CD4-positive, alpha-beta T cell treated with Interleukin-21 for 1 hour (primary cell): ENCODE data around the gene MRPS10.
"Not testable (repeated sequence)": the region's sequence is repeated elsewhere in the genome, so short reads cannot be mapped to it uniquely, and the experiment has no call there.

Experiments
- DNase-seq: peaks from one replicate; pipeline ENCODE4 v3.0.0-alpha.2; 2020

MRPS10 gene

DNA sequence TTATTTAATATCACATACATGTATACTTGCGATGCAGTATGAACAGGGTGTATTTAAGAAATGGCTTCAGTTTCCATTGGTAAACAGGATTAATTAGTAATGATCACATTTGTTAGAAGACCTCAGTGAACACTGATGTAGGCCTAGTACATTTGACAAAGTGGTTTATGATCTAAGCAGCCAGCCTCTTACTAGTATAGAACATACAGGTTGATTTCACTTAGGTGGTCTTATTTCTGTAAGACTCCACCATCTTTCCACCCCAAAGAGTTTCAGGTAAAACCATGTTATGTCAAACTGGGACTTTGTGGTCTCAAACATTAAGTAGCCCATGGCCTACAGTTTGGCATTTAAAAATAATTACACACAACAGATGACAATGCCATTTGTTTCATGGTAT is 20.2 kb upstream of the MRPS10 start:
- no peak for DNase-seq

DNA sequence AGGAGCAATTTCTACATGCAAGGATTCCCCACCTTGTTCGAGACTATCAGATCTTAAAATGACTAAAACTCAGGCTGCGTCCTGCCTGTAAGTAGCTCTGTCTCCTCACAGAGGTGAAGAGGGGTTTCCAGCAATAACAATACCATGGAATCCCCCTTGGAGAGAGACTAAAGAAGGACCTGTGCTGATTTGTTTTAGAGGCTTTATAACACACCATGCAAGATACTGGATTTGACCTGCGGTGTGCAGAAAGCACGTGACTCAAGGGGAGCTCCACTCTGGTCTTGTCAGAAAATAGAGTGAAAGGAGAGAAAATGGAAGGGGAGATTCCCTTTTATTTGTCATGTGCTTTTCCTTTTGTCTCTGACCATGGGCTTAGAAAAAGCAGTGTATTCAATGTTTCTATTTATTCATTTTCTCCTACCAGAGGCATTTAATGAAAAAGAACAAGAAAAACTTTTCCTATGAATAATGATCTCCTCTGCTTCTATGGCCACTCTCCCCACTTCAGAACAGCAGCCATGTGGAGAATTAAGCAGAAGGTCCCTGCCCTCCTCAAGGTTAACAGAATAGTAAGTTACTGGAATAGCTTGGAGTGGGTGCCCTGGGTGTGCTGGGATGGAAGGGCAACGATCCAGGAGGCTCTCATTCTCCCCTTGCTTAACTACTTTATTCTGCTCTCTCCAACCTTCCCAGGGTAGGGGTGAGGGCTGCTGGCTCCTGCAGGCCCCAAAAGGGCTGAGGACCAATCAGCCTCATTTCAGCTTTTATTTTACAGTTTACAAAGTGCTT is 19.2 kb upstream of the MRPS10 start:
- no peak for DNase-seq

- DNase-seq, result no peak
Measured at GRCh38 chr6:42236030-42236429, 18.4 kb upstream of the MRPS10 start.

GRCh38 chr6:42232035-42232434 is 14.4 kb upstream of the MRPS10 start:
- no peak for DNase-seq

DNA sequence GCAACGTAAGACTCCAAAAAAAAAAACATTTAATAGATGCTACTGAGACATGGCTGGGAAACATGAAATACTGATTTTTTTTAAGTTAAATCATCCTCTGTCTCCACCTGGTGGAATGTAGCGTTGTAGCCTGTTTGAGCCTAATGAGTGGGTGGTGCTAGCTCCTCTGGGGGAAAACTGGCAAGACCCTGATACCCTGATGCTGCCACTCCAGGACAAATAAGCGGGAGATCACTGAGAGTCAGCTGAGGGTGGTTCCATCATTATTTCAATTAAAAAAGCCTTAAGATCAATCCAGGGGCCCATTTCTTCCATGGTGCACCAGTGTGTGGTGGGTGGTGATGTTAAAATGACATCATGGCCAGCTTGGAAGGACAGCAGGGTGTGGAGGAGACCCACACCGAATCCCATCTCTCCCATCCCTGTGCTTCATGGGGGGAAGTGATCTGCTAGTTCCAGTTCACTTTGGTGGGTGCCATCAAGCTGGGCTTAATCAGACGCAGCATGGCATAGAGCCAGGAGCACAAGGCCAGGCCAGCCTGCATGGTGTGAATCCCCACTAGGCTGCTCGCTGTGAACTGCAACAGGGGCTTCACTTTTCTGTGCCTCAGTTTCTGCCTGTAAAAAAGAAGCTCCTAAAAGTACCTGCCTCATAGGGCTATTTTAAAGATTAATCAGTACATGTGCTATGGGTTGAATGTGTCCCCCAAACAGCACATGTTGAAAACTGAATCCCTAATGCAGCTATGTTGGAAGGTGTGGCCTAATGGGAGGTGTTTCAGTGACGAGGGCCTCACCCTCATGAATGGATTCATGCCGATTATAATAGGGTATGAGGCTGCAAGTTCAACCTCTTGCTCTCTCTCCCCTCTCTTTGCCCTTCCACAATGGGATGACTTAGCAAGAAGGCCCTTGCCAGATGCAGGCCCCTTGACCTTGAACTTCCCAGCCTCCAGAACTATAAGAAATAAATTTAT is 13.0 kb upstream of the MRPS10 start:
- no peak for DNase-seq

- DNase-seq, result no peak
Measured at GRCh38 chr6:42229506-42230119, 12.0 kb upstream of the MRPS10 start.

DNA sequence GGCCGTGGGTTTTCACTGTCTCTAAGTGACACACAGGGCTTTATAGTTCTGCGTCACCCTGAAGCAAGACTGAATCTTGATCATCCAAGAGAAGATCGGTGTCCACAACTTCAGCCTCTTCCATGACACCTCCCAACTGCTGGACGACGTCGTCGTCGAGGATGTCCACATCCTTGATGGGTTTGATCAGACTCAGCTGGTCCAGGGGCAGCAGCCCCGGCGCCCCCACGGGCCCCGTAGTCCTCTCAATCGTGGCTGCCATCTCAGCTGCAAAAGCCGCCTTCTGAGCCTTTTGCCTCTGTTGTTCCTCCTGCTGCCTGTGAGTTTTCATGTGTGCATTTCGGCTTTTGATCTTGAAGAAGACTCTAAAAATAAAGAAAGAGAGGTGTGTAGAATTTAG is 10.6 kb upstream of the MRPS10 start:
- DNase-seq, result no peak

DNA sequence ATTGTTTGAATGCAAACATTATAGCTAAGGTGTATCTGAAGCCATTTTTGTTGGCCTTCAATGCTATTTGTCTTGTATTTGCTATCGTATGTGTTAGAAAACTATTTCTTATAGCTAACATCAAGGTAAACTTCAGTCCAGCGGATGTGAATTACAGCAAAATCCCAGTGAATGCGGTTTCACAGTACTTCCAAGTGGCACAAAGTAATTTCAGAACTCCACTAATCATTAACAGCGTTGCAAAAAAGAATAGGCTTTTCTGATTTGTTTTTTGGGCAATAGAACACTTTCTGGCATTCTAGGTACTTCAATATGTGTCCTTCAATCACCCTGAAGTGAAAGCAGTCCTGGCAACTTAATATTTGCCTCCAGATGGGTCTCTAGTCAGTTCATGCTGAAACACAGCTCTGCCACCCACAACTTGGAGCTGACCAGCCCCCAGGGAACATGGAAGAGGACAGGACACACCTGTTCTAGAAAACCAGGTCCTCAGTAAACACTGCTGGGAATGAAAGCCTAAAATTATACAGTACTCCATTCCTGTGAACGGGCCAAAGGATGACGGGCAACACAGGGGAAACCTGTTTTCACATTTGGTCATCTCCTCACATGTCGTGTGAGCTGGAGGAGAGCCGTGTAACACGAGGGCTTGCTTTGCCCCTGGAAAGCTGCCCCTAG is 9.7 kb upstream of the MRPS10 start:
- no peak for DNase-seq

- DNase-seq, result no peak
Measured at GRCh38 chr6:42226645-42227143, 9.0 kb upstream of the MRPS10 start.

DNA sequence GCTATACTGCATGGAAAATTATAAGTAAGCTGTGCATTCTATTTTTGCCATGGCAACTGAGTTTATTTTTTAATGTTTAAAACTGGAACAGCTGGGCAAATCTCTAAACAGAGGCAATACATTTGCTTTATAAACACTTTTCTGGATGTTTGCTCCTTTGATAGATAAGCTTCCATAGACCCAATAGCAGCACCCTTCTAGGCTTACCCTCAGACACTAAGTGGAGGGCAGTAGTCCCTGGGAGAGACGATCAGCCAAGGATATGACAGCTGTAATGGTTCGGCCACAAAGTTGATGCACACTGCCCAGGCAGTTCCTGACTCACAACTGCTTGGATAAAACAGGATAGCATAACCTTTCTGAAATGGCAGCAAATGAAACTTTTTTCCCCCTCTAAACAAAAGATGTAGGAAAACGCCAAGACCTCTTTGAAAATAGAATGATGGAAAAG is 8.5 kb upstream of the MRPS10 start:
- no peak for DNase-seq

DNA sequence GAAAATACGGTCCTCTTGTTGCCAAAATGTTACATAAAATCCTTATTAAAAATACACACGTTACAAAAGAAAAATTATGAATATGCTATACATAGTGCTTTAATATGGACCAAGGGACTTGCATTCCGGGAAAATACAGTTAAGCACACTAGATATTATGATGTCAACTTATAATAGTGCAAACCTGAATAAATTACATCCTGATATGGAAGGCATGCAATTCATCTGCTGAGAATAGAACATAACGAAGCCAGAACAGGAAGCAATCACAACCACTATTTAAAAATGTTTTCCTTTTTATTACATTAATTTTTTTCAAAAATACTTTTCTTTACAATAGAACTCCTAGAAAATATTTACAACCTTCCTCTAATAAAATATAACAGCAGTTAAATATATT is 7.8 kb upstream of the MRPS10 start:
- DNase-seq, result no peak

DNA sequence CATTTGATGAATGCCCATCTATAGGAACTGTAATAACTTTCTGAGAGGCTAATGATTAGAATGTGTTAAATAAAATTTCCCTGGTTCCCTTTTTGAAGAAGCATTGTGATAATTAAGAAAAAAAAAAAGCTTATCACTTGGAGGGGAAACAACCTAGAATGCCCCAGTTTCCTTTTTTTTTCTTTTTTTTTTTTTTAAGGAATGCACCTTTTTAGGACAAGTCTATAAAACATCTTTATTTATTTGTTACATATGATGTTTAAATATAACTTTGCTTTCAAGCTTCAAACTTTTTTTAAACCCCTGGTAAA is 7.3 kb upstream of the MRPS10 start:
- DNase-seq, result no peak

DNA sequence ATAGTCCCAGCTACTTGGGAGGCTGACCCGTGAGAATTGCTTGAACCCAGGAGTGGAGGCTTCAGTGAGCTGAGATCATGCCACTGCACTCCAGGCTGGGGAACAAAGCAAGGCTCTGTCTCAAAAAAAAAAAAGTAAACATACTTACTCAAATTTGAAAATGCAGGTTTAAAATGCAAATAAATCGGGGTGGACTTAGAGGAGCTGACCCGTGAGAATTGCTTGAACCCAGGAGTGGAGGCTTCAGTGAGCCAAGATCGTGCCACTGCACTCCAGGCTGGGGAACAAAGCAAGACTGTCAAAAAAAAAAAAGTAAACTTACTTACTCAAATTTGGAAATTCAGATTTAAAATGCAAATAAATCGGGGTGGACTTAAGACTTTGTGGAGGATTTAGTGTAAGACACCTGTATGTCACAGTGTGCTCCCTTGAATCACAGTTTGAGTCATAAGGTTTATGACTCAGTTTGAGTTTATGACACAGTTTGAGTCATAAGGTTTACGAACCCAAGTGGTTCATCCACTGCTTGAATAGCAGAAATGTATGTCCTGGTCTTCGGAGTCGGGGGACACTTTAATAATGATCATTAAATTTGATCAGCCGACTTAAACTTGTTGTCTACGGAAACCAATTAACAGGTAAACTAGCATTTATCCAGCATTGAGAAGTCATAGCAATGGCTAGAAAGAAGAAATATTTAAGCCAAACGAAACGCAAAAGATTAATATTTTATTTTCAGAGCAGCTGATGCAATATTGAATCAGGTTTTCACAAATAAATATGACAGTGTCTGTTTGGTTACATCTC is 6.8 kb upstream of the MRPS10 start:
- DNase-seq, result no peak

DNA sequence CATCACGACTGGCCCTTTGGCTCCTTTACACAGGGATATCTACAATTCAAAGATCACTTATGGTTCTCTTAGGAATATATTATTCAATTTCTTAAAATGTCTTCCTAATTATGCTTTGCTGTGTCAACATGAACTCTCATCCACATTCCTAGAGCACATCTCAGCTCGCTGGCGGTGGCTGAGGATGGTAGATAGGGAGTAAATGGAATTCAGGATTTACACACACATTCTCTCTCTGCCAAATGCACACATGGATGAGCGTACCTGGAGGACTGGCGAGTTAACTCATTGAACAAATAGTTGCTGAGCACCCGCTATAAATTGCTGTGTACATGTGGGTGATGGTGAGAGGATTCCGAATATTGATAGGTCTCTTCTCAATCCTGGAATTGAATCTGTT is 4.8 kb upstream of the MRPS10 start:
- DNase-seq, result no peak

- no peak for DNase-seq
Measured at GRCh38 chr6:42221546-42221945, 3.9 kb upstream of the MRPS10 start.

- DNase-seq, result no peak
Measured at GRCh38 chr6:42220807-42221206, 3.1 kb upstream of the MRPS10 start.

GRCh38 chr6:42217157-42217518 is 523 bp downstream of the MRPS10 start:
- no peak for DNase-seq

GRCh38 chr6:42216495-42216894 is 1.2 kb downstream of the MRPS10 start:
- DNase-seq, result not testable (repeated sequence)

GRCh38 chr6:42212442-42212841 is 5.2 kb downstream of the MRPS10 start:
- DNase-seq, result no peak

- DNase-seq, result no peak
Measured at GRCh38 chr6:42211726-42212125, 5.9 kb downstream of the MRPS10 start.

- no peak for DNase-seq
Measured at GRCh38 chr6:42210551-42210950, 7.1 kb downstream of the MRPS10 start.

GRCh38 chr6:42207559-42207958 is 10.1 kb downstream of the MRPS10 start:
- DNase-seq, result not testable (repeated sequence)
